Activated CD4-positive, alpha-beta T cell treated with anti-CD3 and anti-CD28 coated beads for 24 hours (primary cell): ENCODE results near the gene ATP10A.

ENCODE experiments used
- DNase-seq, 2 donors: peaks; one replicate each; pipeline ENCODE4 v3.0.0-alpha.2; 2020; ENCODE audit warnings: low read depth in 2 of 2

ATP10A gene

DNA sequence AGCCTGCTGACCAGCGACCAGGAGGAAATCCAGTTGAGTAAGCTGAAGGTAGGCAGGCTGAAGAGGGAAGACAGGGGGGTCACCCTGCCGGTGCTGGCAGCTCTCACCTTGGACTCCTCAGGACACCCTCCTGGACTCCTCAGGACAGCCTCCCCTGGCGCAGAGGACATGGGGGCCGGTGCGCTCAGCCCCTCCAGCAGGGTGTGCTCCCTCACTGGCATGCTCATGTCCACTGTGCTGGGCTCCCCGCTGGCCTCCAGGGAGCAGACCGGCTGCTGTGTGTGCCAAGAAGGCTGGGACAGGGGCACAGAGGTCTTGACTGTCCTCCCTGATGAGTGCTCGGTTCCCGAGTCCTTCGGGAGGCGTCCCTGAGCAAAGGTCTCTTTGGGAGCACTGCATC lies 183.6 kb downstream of the ATP10A start:
- DNase-seq, result no peak

DNA sequence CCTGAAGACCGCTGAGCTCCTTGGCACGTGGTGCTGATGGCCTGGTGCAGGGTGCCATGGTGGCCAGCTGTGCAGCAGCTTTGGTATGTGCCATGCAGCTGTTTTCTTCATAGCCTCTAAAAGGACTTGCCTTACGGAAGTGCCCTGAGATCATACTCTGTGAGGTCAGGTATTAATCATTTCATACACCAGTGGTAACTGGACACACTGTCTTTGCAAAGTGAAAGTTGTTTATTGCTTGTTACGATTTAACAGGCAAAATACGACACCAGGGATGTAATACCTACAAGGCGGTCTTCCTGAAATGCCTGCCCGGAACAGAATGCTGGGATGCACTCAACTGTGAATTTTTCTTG lies 184.6 kb downstream of the ATP10A start:
- no peak for DNase-seq

GRCh38 chr15:25677719-25678499 lies 185.2 kb downstream of the ATP10A start:
- DNase-seq, result no peak

DNA sequence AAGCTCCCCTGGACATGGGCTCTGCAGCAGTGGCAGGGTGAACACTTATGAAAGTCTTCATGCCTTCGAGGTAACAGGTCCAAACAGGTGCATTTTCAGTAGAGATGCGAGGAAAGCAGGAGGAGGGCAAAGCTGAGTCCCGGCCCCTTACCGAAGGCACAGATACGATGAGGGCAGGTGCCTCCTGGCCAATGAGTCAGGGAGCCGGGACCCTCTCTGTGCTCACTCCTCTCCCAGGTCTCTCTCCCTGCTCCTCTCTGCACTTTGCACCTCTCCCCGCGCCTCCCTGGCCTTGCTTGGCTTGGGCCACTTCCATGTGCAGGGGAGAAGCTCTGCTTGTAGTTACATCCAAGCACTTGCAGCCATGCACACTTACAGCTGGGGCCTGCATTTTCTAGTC lies 187.1 kb downstream of the ATP10A start:
- DNase-seq, result no peak

GRCh38 chr15:25675396-25675795 lies 187.7 kb downstream of the ATP10A start:
- no peak for DNase-seq

- DNase-seq, result no peak
These were observed 188.2 kb downstream of the ATP10A start for GRCh38 chr15:25674913-25675312.

DNA sequence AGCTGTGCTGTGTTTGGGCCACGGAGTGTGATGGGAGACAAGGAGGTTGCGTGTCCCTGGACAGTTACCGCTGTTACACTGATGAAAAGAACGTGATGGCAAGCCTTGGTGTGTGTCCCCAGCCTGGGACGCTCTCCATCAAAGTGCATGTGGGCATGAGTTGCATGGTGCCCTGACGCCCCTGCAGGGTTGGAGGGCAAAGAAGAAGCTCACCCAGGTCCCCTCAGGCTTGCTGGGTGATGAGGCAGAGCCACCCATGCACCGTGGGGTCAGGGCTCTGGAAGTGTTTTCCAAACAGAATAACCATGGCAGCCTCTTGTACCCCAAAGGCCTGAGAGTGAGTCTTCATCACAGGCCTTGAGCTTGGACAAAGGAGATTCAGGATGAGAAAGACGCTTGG lies 189.2 kb downstream of the ATP10A start:
- no peak for DNase-seq

GRCh38 chr15:25673351-25673750 lies 189.8 kb downstream of the ATP10A start:
- DNase-seq, result no peak

- no peak for DNase-seq
These were observed 192.0 kb downstream of the ATP10A start for GRCh38 chr15:25671132-25671531.

- DNase-seq, result no peak
These were observed 192.5 kb downstream of the ATP10A start for GRCh38 chr15:25670621-25671020.

- no peak for DNase-seq
These were observed 193.0 kb downstream of the ATP10A start for GRCh38 chr15:25670025-25670554.

DNA sequence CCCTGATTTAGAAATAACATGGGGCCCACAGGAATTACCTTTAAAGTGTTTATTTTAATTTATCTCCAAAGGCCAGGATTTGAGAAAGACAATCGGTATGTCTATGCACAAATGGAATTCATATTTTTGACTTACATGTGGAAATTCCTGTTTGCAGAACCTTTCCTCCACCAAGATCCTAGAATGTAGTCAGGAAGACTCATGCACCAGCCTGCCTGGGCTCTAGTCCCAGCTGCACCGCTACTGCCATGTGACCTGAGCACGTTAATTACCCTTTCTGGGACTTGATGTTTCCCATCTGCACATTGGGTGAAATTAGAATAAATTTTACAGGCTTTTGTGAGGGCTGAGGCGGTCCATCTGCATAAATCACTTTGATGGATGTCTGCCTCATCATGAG lies 194.2 kb downstream of the ATP10A start:
- no peak for DNase-seq

DNA sequence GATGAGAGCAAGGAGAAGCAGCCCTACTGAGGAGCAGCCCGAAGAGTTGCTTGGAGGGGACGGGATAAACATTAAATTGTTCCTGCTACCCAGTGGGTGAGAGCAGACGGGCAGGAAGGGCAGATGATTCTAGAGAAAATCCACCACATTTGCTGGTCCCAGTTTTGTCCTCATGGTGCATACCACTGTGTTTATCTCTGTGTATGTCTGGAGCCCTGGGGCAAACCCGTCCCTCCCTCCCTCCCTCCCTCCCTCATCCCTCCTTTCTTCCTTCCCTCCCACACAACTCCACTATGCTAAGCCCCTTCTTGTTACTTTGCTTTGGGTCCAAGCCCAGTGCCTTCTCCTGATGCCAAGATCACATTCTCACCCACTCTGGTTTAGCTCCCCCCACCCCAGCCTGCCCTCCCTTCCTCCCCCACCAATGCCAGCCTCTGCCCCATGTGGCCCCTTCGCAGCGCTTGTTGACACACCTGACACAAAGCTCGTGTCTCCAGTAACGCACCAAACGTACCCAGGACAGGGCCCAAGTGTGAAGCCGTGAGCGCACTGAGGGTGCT lies 194.8 kb downstream of the ATP10A start:
- DNase-seq, result no peak

DNA sequence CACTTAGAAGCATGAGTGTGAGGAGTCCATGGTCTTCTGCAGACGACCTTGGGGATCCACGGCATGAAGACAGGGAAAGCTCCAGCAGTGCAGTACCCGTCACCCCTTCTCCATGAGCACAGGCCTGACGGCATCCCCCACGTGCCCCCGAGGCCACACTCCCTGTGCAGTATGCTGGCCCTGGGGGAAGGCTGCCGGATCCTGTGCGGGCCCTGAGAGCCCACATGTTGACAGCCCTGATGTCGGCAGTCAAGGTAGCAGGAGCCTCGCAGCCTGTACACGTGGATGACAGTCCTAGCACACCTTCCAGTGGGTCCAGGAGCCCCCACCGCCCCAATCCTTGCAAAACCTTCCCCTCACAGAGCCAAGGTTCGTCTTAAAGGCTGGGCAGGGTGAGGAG lies 195.3 kb downstream of the ATP10A start:
- no peak for DNase-seq

DNA sequence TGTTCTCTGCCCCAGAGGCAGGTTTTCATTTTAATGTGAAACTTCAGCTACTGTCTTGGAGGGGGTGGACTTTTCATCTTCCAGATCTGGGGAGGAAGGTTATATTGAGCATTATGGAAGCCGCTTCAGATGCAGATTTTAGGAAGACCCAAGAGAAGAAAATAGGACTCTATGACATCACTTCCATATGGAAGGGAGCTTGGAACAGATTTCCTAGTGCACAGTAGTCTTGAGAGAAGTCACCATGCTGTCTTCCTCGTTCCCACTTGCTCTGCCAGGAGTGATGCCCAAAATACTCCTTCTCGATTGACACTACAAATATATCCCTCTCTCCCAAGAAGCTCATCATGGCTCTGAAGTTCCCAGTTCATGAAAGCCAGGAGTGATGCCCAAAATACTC lies 197.2 kb downstream of the ATP10A start:
- no peak for DNase-seq

GRCh38 chr15:25664761-25665160 lies 198.4 kb downstream of the ATP10A start:
- DNase-seq, result no peak

DNA sequence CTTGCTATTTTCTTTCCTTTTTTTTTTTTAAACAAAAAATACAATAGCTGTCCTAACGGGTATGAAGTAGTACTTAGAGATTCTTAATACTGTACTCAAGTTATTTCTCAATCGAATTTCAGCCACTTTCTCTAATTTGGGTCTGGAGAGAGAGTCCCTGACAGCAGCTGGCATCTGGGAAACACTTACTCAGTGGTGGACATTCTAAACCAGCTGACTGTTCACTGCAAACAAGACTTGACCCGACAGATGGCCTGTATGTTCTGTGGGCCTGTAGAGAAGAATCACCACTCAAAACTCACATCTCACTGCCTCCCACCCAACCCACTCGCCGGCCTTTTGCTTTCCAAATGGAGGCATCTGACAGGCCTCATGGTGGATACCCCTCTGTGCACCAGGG lies 199.6 kb downstream of the ATP10A start:
- no peak for DNase-seq

GRCh38 chr15:25661898-25662297 lies 201.2 kb downstream of the ATP10A start:
- DNase-seq, result no peak

GRCh38 chr15:25659251-25659650 lies 203.9 kb downstream of the ATP10A start:
- DNase-seq, result no peak

DNA sequence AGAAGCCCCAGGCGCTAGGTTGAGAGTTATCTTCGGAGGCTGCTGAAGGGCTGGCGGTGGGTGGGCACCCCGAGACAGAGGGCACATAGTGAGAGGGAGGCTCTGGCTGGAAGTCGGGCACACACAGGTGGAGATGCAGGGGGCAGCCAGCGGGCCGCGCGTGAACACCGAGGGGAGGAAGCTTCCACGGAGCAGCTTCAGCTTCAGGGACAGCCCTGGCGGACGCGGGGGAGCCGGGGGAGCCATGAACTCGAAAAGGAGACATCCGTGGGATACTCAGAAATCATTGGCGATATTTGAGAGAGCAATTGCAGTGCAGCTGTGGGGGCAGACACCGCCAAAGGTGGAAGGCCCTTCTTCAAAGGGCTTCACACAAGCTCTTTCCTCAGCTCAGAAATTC lies 204.6 kb downstream of the ATP10A start:
- no peak for DNase-seq

DNA sequence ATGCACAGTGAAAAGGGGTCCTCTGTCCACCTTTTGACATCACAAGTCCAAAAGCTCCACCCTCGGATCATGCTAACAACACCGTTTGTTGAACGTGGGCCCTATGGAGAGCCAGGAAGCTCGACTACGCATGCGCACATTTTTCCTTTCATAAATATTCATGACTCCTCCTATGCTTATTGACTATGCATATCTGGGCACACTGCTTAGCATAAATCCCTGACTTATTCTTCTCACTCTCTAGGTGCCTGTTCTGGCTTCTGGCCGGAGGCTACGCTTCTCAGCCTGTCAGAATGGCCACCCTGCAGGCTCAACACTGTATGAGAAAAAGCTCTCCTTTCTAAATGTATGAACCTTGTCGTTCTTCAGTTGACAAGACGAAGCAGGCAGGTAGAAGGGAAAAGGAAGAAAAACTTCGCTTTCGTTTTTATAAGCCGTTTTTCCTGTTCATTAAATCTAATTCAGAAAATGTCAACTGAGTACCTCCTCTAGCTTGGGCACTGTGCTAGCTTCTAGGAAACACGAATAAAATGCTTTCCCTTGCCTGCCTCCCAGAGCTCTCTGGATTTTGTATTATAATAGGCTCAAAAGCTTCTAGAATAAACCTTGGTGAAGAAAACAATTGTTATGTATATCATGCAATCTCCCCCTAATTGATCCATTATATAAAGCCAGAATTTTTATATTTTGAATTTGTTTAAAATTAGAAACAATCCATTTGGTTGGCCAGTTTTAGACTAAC lies 207.7 kb downstream of the ATP10A start:
- DNase-seq, result no peak

DNA sequence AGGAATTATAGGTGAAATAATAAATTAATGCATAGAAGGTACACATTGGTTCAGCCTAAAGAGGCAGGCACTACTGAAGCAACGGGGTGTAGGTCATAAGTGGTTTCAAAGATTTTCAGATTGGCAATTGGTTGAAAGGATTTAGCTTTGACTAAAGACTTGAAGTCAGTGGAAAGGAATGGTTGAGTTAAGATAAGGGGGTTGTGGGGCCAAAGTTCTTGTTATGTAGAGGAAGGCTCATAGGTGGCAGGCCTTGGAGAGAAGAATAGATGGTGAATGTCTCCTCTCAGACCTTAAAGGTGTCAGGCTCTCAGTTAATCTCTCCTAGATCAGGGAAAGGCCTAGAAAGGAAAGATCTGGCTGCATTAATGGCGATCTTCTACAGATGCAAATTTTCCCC lies 209.8 kb downstream of the ATP10A start:
- no peak for DNase-seq

- no peak for DNase-seq
These were observed 210.4 kb downstream of the ATP10A start for GRCh38 chr15:25652704-25653103.
